Measurements from ENCODE around the gene SIRT5. TPM values are rescaled to one million over a fixed set of nuclear protein-coding genes. Genes with fewer than 3 reads are reported as not detected.

Gene SIRT5
- polyA plus RNA-seq, 4 donors, result 10.9 to 25.7 (median 21.7) TPM

DNA sequence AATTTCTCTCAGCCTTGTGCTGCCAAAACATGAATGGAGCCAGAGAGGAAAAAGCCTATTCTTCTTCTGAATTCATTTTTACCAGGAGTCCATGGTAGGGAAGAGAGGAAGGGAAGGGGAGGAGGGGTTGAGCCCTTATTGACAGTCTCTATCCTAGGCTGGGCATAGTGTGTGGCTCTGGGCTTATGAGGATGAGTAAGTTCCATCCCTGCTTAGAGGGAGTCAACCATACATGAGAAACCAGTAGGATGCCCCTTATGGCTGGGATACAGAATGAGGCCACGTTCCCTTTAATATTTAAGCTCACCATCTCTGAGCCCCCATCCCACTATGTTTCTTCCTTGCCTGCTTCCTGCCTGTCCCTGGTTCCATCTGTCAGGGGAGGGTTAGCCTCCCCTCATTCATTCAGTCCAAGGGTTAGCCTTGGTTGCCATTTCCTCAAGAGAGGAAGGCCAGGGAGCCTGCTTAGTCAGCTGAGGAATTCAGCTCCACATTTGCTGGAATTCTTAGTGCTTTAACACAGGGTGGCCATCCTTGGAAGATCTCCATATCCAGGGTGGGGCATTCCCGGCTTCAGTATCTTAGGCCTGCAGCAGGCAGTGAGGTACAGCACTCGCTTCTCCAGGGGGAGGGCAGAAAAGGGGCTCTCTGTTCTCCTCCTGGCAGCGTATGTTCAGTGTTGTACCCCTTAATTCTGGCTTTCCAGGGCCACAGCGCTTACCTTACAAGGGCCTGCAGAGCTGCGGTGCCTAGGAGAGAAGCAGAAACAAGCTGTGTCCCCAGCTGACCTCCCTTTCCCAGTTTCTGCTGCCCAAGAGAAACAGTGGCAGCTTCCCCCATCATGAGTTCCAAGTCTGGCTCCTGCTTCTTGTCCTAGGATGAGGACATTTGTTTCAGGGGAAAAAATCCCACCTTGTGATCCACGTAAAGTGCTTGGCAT lies 12.5 kb downstream of the SIRT5 start:
- no peak for DNase-seq (ENCODE audit: low read depth in 4 of 4, low spot score in 3 of 4)

DNA sequence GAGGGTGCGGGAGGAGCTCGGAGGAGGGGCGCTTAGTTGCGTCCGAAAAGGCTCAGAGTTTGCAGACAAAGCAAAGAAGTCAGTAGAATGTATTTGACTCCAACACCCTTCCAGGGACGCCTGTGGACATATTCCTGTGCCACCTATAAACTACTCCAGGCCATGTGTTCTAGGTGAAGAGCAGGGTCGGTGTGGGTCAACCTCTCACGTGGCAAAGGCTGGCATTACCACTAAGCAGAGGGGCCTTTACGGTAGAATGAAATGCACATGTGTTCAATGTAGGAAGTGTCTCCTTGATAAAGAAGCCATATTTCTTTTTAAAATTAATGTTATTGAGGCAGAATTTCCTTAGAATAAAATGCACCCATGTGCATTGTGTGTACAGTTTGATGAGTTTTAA lies 15.4 kb downstream of the SIRT5 start:
- DNase-seq (ENCODE audit: low read depth in 4 of 4, low spot score in 3 of 4), result no peak

DNA sequence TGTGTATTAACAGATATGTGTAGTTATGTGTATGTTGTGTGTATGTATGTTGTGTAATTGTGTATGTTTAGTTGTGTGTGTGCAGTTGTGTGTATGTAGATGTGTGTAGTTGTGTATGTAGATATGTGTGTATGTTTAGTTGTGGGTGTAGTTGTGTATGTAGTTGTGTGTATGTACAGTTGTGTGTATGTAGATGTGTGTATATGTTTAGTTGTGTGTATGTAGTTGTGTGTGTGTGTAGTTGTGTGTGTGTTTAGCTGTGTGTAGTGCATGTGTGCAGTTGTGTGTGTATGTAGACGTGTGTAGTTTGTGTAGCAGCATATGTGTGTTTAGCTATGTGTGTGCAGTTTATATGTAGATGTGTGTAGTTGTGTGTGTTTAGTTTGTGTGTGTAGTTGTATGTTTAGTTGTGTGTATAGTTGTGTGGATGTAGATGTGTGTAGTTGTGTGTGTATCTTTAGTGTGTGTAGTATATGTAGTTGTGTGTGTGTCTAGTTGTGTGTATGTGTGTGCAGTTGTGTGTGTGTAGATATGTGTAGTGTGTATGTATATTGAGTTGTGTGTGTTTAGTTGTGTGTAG lies 16.3 kb downstream of the SIRT5 start:
- no peak for DNase-seq (ENCODE audit: low read depth in 4 of 4, low spot score in 3 of 4)

DNA sequence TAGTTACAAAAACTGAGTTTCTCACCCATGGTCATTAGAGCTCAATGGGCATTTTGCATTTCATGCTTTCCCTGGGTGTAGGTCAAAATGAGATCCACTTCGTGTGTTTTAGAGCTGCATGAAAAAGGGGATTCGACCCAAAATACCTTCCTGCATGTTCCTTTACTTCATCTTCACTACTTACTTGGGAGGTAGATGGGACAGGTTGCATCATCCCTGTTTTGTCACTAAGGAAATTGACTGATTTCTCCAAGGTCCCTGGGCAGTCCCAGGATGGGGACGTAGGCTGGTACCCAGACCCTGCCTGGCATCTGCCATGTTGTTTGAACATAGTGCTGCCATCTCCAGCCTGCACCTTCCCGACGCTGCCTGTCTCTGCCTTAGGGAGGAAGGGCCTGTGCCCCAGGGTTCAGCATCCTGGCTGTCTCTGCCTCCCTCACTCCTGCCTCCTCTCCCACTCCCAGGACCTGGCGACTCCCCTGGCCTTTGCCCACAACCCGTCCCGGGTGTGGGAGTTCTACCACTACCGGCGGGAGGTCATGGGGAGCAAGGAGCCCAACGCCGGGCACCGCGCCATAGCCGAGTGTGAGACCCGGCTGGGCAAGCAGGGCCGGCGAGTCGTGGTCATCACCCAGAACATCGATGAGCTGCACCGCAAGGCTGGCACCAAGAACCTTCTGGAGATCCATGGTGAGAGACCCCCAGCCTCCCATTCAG lies 17.0 kb downstream of the SIRT5 start:
- no peak for DNase-seq (ENCODE audit: low read depth in 4 of 4, low spot score in 3 of 4)

DNA sequence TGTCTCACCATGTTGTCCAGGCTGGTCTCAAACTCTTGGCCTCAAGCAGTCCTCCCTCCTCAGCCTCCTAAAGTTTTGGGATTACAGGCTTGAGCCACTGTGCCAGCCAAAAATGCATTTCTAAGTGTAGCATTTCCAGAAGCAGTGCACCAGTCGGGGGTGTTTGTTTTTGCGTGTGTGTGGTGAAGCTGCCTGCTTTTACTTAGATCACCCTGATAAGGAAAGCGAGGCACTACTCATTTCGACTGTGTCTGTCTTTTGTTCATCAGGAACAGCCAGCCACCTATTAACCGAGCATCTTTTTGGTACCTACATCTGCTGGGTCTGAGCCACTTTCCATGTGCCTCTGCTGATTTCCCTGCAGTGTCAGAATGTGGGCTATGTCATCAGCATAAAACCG lies 18.7 kb downstream of the SIRT5 start:
- DNase-seq (ENCODE audit: low read depth in 4 of 4, low spot score in 3 of 4), result no peak

DNA sequence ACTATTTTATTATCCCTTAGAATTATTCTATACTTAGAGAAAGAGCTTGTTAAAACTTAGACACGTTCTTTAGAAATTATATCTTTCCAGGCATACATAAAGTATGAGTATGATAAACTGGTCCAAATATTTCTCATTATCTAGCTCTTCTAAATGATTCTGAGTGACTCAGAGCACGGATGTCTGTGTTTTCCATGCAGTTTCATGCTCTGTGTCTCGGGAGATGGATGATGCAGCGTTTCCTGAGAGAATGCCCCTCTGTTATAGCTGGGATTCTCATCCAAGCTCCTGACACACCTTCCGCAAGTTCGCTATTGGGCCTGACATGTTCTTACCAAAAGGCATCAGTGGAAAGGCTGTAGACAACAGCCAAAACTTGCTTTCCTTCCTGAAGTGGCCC lies 19.3 kb downstream of the SIRT5 start:
- DNase-seq (ENCODE audit: low read depth in 4 of 4, low spot score in 3 of 4), result no peak

DNA sequence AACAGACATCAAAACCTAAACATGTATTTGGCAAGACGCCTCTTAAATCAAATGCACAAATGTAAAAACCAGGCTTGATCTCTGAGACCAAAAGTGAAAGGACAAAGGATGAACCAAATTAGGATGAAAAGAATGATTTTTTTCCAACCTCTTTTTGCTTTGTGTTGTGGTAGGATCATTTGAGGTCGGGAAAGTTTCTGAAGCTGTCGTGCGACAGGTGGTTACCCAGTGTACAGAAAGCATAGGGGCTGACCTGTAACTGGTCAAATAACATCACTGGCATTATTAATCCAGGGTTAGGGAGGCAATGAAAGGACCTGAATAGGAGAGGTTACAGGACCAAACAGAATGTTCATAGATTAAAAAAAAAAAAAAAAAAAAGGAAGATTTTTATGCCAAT lies 22.7 kb downstream of the SIRT5 start:
- no peak for DNase-seq (ENCODE audit: low read depth in 4 of 4, low spot score in 3 of 4)

DNA sequence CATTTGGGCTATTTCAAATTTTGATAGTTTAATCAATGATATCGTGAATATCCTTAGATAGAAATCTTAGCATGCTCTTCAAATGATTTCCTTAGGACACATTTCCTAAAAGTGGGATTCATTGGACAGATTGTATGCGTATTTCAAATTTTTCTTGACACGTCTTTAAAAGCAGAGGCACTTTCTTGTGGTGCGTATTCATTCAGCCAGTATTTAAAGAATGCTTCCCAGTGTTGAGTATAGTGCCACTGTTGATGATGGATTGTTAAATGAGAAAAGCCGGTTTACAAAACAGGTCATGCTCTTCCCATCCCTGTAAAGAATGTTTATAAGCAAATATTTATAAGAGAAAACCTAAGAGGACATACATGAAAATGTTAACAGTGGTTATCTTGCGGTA lies 25.6 kb downstream of the SIRT5 start:
- DNase-seq (ENCODE audit: low read depth in 4 of 4, low spot score in 3 of 4), result no peak

DNA sequence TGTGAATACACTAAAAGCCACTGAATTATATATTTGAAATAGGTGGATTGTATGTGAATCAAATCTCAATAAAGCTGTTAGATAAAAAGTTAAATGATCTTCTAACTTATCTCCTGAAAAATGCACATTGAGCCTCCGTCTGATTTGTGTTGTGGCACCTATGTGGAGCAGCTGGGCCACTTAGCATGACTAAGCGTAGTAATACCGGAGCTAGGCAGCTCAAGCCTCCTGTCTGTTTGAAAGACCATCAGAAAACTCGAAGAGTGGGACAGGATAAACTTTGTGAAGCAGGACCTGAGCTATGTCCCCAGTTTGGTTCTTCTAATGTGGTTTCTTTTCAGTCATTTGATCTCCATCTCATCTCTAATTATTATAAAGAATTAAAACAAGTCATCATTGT lies 29.7 kb downstream of the SIRT5 start:
- no peak for DNase-seq (ENCODE audit: low read depth in 4 of 4, low spot score in 3 of 4)

DNA sequence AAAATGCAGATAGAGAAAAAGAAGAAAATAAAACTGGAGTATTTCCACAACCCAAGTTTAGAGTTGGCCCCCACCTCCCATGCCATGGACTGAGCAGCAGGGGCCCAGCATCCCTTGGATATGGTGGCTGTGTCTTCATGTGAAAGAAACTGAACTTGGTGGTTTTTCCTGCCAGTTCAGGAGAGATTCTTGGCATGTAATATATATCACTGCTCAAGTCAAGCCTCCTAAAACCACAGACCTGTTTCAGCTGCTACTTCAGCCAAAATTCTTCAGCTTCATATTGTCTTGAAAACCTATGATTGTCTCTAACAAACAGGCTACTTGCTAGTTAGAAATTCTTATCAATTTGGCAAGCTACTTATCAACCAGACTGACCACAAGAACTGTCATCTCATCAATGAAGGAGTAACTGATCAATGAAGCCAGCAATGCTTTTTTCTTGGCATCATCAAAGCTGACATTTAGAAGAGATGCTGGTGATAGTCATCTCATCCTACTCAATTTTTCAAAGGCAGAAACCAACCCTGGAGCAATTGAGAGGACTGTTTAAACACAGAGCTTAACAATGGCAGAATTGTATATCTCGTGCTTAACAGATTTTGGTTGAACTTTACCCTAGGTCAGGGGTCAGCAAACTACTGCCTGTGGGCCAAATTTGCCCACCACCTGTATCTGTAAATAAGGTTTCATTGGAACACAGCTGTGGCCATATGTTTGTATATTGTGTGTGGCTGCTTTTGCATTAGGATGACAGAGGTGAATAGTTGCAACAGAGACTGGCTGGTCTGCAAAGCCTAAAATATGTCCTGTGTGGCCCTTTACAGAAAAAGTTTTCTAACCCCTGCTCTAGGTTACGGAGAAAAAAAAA lies 30.4 kb downstream of the SIRT5 start:
- no peak for DNase-seq (ENCODE audit: low read depth in 4 of 4, low spot score in 3 of 4)

DNA sequence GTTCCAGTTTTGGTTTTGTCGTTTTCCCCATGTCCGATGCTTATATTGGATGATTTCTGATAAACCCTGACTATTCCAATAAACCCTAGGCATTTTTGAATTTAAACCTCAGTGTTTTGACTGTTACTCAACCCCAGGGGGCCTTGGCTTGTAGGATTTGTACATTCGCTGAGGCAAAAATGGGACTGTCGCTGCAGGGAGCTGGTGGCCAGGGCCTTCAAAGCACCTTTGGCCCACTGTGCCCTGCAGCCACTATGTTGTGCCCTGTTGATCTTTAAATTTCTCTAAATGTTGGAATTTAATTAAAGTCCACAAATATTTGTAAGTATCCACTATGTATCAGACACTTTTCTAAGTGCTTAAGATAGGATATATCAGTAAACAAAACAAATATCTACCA lies 31.2 kb downstream of the SIRT5 start:
- no peak for DNase-seq (ENCODE audit: low read depth in 4 of 4, low spot score in 3 of 4)

DNA sequence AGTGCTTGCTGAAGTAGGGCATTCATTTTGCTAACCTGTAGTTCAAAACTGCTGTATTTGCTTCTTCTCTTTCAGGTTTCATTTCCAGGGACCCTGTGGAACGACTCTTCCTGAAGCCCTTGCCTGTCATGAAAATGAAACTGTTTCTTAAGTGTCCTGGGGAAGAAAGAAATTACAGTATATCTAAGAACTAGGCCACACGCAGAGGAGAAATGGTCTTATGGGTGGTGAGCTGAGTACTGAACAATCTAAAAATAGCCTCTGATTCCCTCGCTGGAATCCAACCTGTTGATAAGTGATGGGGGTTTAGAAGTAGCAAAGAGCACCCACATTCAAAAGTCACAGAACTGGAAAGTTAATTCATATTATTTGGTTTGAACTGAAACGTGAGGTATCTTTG lies 37.3 kb downstream of the SIRT5 start:
- no peak for DNase-seq (ENCODE audit: low read depth in 4 of 4, low spot score in 3 of 4)

DNA sequence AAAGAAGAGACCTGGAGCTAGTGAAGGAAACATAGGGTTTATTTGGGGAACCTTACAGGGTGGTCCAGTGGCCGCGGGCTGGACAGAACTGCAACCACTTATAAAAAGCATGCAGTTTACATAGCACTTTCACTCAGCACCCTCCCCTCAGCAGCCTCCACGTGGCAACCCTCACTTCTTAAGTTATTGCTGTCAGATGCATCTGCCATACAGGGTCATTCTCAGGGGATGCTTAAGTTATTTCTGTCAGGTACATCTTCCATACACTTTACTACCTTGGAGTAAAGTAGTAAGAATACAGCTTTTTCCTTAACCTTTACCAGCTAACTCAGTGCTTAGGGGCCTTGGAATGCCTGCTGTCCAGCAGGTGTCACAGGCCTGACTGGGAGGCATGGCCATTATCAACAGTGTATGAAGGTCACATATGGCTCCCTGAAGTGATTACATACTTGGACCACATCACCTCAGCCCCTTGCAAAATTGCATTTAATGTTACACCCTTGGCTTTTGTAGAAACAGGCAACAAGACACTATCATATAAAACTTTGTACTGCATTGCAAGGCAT lies 38.7 kb downstream of the SIRT5 start:
- DNase-seq (ENCODE audit: low read depth in 4 of 4, low spot score in 3 of 4), result no peak

DNA sequence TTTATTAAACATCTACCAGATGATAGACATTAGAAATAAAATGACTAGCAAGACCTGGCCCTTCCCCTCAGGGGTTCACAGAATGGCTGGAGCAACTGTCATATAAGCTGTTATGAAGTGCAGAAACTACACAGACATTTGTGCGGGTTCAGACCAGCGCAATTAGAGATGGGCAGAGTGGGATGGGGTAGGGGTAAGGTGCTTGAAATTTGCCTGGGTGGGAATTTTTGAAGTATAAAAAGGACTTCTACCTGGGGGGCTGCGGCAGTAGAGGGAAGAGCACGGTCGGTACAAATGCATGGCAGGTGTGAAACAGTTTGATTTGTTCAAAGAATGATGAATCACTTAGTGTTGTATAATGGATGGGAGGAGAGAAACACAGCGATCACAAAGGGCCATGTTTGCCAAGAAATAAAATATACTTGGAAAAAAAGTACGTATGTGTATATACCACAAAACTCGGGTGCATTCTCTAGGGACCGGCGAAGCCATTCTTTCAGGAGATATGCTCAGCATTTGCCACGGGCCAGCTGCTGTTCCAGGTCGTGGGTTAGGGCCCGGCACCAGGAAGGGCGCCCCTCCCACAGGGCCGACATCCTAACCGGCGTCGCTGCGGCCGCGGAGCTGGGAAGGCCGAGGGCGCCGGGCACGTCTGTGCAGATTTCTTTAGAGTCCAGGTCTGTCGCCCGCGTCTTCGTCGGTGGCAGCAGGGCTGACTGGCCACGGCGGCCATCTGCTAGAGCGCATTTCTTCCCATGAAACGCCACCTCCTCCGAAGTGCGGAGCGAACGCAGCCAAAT lies 39.9 kb downstream of the SIRT5 start:
- DNase-seq (ENCODE audit: low read depth in 4 of 4, low spot score in 3 of 4), result peak in 1 of 4 donors; percentile 20

DNA sequence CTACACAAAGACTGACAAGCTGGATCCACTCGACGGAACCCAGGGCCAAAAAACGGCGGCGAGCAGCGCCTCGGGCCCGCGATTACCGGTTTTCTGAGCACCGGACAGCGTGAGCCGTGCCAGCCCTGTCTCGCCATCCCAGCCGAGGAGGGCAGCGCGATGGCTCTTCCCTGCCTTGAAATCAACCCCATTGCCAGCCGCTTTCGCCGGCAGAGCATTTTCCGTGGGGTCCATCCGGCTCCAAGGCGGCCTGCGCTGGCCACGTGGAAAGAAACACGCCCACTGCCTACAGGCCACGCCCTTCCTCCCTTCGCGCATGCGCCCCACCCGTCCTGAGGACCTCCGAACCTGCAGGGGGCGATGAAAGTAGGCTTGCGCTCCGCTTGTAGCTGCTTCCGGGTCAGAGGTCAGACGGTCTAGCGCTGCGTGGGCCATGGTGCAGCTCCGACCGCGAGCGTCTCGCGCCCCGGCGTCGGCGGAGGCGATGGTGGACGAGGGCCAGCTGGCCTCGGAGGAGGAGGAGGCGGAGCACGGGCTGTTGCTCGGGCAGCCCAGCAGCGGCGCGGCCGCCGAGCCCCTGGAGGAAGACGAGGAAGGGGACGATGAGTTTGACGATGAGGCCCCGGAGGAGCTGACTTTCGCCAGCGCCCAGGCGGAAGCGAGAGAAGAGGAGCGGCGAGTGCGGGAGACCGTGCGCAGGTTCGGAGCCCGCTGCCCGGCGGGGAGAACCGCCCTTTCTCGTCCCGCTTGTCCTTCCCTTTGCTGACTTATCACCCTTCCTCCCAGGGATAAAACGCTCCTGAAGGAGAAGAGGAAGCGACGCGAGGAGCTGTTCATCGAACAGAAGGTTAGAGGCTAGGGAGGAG lies 40.8 kb downstream of the SIRT5 start, which contains the start of gene NOL7:
Gene NOL7 (plus strand): TSS at position 410 of the 866 bp plus-strand sequence. CDS start 24 bp downstream, at position 434.
- peak; percentile 96 to 97 (median 96) for DNase-seq (ENCODE audit: low read depth in 4 of 4, low spot score in 3 of 4)

DNA sequence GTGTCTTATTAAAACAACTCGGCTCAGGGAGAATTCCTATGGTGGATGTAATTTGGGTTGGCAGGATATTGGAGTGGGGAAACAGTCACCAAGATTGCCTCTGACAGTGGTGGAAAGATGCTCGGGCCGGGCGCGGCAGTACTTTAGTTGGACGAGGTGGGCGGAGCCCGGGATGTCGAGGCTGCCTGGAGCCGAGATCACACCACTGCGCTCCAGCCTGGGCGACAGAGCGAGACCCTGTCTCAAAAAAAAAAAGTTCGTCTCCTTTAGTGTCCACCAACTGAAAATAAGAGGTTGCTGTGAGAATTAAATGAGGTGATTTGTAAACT lies 41.4 kb downstream of the SIRT5 start:
- no peak for DNase-seq (ENCODE audit: low read depth in 4 of 4, low spot score in 3 of 4)

DNA sequence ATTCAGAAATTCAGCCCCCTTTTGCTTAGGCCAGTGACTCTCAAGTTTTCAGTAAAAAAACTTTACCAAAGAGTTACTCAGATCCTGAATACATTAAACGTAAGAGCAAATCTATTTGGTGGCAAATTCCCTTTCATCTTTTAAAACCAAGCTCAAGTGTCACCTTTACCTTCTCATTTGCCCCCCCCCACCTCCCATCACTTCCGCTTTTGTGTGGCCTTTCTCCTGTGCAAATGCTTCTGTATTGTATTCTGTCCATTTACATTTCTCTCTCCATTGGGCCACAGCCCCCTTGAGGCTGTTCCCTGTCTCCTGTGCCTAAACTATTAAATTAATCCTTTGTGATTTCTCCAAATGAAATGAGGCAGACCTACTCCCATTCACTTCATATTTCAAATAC lies 42.7 kb downstream of the SIRT5 start:
- DNase-seq (ENCODE audit: low read depth in 4 of 4, low spot score in 3 of 4), result no peak

DNA sequence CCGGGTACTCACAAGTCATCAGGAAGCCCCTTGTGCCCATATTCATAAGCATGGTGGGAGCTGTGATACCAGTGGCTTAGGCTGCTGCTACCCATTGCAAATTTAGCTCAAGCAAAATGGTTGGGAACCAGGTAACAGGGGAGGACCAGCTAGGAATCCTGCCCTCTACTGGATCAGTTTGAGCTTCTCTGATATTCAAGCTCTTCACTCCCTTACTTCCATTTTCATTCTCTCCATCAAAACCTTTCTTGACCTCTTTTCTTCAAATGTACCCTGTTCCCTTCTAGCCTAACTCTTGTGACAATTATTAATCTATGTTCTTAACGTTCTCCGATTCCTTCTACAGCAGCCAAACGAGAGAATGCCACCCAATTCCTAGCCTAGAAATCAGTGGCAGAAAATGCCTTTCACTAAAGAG lies 50.5 kb downstream of the SIRT5 start:
- DNase-seq (ENCODE audit: low read depth in 4 of 4, low spot score in 3 of 4), result no peak
